Ascending aorta (tissue), 2 donors: ENCODE data around the gene WNT9A. TPM values are rescaled to one million over a fixed set of nuclear protein-coding genes. Genes with fewer than 3 reads are reported as not detected.
"Not testable (repeated sequence)": the region's sequence is repeated elsewhere in the genome, so short reads cannot be mapped to it uniquely, and the experiment has no call there.

Experiments used
- DNase-seq, 2 donors: peaks; one replicate each; pipeline ENCODE4 v3.0.0-alpha.2; 2019; ENCODE audit warnings: low spot score in 2 of 2
- H3K27ac ChIP-seq, 2 donors: fragments of 200-600 bp; sonication (generic); one replicate each; pipeline ENCODE4 v1.5.1; 2016 to 2017; ENCODE audit warnings: mild to moderate bottlenecking in 1 of 2
- H3K27me3 ChIP-seq: fragments of 200-600 bp; sonication (generic); one replicate; pipeline ENCODE4 v1.5.1; 2017
- H3K36me3 ChIP-seq, 2 donors: fragments of 200-600 bp; sonication (generic); one replicate each; pipeline ENCODE4 v1.5.1; 2016
- H3K4me1 ChIP-seq, 2 donors: fragments of 200-600 bp; sonication (generic); one replicate each; pipeline ENCODE4 v1.5.1; 2016 to 2017; ENCODE audit warnings: mild to moderate bottlenecking in 1 of 2
- H3K4me3 ChIP-seq, 2 donors: fragments of 200-600 bp; sonication (generic); one replicate each; pipeline ENCODE4 v1.5.1; 2016 to 2017; ENCODE audit warnings: mild to moderate bottlenecking in 1 of 2
- H3K9me3 ChIP-seq, 2 donors: fragments of 200-600 bp; sonication (generic); one replicate each; pipeline ENCODE4 v1.5.1; 2016
- intact Hi-C: fragments of 100-400 bp; cut with DNase I; formaldehyde crosslinking; loops from one replicate; pipeline ENCODE4 v1.15.1; 2023
- total RNA-seq: library from RNA; depleted of rRNA; stranded (reverse); fragments of >200 nt; gene quantifications from one replicate; pipeline ENCODE4 v1.1.0, GENCODE V29; 2016
- TF ChIP-seq, protein P1 (sequence below), 3 experiments: fragments of 200-600 bp in 2 of 3; fragments of 450-650 bp in 1 of 3; sonication (generic) in 2 of 3; IDR thresholded peaks; one replicate each; pipeline ENCODE4 v1.5.1; 2016 to 2019; ENCODE audit warnings: antibody characterized with exemption in 3 of 3, mild to moderate bottlenecking in 1 of 3, moderate library complexity in 1 of 3

Gene WNT9A
- total RNA-seq, 1 donor from 2014 or later, result 0.96 TPM

DNA sequence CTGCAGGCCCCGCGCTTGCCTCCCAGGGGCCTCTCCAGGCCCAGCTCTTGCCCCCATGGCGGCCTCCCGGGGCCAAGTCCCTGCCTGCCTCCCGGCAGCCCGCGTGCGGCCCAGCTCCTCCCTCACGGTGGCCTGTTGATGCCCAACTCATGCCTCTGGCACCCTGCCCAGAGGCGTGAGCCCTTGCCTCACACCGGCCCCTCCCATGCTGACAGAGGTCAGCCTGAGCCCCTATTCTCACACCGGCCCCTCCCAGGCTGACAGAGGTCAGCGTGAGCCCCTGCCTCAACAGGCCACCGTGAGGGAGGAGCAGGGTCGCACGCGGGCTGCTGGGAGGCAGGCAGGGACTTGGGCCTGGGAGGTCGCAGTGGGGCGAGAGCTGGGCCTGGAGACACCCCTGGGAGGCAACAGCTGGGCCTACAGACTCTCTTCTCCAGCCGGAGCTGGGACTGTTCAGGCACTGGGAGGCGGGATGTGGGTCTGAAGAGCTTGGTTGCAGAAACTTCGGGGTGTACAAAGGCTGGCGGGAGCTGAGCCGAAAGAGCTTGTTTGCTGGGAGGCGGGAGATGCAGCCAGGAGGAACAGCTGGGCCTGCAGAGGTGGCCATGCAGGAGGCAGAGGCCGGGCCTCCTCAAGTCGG lies 24.0 kb upstream of the WNT9A start:
- H3K36me3 ChIP-seq, H3K4me3 ChIP-seq, intact Hi-C loops, DNase-seq, H3K27ac ChIP-seq, H3K4me1 ChIP-seq, H3K27me3 ChIP-seq, H3K9me3 ChIP-seq: not testable (repeated sequence)

- H3K27me3 ChIP-seq, H3K4me1 ChIP-seq, H3K4me3 ChIP-seq, intact Hi-C loops, DNase-seq, H3K9me3 ChIP-seq, H3K27ac ChIP-seq, H3K36me3 ChIP-seq: not testable (repeated sequence)
These were observed 23.5 kb upstream of the WNT9A start for GRCh38 chr1:227971216-227971615.

- intact Hi-C loops, H3K9me3 ChIP-seq, H3K27ac ChIP-seq, DNase-seq, H3K36me3 ChIP-seq, H3K4me3 ChIP-seq, H3K27me3 ChIP-seq, H3K4me1 ChIP-seq: not testable (repeated sequence)
These were observed 22.6 kb upstream of the WNT9A start for GRCh38 chr1:227970076-227970995.

DNA sequence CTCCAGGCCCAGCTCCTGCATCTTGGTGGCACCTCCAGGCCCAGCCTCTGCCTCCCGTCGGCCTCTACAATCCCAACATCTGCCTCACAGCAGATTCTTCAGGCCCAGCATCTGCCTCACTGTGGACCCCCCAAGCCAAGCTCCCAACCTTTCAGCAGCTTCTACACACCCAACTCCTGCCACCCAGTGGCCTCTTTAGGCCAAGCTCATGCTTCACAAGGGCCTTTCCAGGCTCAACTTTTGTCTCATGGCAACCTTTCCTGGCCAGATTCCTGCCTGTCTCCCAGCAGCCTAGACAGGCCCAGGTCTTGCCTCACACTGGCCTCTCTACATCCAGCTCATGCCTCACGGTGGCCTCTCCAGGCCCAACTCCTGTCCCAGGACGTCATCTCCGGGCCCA lies 20.1 kb upstream of the WNT9A start:
- H3K4me3 ChIP-seq, H3K4me1 ChIP-seq, H3K27me3 ChIP-seq, DNase-seq, intact Hi-C loops, H3K36me3 ChIP-seq, H3K9me3 ChIP-seq, H3K27ac ChIP-seq: not testable (repeated sequence)

- intact Hi-C loops, H3K36me3 ChIP-seq, H3K9me3 ChIP-seq, H3K27me3 ChIP-seq, H3K4me3 ChIP-seq, H3K27ac ChIP-seq, H3K4me1 ChIP-seq, DNase-seq: not testable (repeated sequence)
These were observed 19.0 kb upstream of the WNT9A start for GRCh38 chr1:227966733-227967132.

DNA sequence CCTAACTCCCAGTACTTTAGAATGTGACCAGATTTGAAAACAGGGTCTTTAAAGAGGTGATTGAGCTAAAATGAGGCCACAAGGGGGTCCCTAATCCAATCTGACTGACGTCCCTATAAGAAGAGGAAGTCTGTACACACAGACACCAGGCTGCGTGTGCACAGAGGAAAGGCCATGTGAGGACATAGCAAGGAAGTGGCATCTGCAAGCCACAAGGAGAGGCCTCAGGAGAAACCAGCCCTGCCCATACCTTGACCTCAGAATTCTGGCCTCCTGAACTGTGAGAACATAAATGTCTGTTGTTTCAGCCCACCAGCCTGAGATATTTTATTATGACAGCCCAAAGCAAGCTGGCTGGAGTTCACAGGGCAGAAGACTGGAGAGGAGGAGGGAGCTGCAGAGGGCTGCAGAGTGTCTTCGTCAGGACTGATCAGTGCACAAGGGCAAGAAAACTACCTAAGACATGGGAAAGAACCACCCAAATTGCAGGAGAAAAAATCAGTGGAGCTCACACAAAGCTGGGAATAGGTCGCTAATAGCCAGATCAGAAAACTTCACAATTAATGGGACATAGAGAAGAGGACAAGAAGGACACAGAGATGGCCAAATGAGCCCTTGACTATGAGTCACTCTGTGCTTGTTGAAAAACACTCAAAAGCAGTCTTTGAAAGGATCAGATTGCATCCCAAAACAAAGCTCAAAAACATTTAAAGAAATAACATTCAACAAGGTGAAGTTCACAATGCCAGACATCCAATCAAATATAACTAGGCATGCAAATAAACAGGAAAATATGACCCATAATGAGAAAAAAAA lies 14.1 kb upstream of the WNT9A start:
- no peak overlapping the region for H3K27ac ChIP-seq
- H3K36me3 ChIP-seq, result no peaks in the 10 kb centered on the region
- H3K4me1 ChIP-seq, result no peaks in the 10 kb centered on the region
- no peaks in the 10 kb centered on the region for H3K9me3 ChIP-seq
- TF ChIP-seq, protein P1, sequence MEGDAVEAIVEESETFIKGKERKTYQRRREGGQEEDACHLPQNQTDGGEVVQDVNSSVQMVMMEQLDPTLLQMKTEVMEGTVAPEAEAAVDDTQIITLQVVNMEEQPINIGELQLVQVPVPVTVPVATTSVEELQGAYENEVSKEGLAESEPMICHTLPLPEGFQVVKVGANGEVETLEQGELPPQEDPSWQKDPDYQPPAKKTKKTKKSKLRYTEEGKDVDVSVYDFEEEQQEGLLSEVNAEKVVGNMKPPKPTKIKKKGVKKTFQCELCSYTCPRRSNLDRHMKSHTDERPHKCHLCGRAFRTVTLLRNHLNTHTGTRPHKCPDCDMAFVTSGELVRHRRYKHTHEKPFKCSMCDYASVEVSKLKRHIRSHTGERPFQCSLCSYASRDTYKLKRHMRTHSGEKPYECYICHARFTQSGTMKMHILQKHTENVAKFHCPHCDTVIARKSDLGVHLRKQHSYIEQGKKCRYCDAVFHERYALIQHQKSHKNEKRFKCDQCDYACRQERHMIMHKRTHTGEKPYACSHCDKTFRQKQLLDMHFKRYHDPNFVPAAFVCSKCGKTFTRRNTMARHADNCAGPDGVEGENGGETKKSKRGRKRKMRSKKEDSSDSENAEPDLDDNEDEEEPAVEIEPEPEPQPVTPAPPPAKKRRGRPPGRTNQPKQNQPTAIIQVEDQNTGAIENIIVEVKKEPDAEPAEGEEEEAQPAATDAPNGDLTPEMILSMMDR (IDR thresholded peaks at IDR 0.05), result no peak
- intact Hi-C loops, result no loop called here
- H3K4me3 ChIP-seq, result no peak overlapping the region
- no peak for DNase-seq
- H3K27me3 ChIP-seq, result no peaks in the 10 kb centered on the region

DNA sequence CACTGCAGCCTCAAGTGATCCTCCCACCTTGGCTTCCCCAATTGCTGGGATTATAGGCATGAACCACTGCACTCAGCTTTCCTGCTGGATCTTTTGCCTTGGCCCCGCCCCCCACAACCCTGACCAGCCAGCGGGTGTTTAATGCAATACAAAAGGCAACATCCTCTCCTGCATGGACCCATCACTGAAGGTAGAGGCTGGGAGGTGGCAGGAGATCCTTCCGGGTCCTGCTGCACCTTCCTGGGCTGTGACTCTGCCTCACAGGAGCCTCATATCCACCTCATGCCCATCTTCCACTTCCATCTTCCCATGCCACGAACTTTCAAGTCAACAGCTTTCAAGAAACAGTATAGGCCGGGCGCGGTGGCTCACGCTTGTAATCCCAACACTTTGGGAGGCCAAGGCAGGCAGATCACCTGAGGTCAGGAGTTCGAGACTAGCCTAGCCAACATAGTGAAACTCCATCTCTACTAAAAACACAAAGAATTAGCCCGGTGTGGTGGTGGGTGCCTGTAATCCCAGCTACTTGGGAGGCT lies 11.7 kb upstream of the WNT9A start:
- H3K4me1 ChIP-seq, result no peaks in the 10 kb centered on the region
- H3K27ac ChIP-seq, result no peak overlapping the region
- no peak for DNase-seq
- H3K4me3 ChIP-seq, result no peak overlapping the region
- no peaks in the 10 kb centered on the region for H3K36me3 ChIP-seq
- intact Hi-C loops, result no loop called here
- no peaks in the 10 kb centered on the region for H3K27me3 ChIP-seq
- TF ChIP-seq, protein P1 (IDR thresholded peaks at IDR 0.05), result no peak
- peaks cover 0 to 10% of the 10 kb centered on the region in 2 donors for H3K9me3 ChIP-seq
